ENCODE results near the gene LTBP2. TPM values are rescaled to one million over a fixed set of nuclear protein-coding genes. Genes with fewer than 3 reads are reported as not detected.

LTBP2 gene
- total and polyA plus RNA-seq, 2 of the 8 experiments (the other 6 are each of a cell fraction or from before 2014, with no cell fraction given): 0.48 to 0.89 TPM

- Histone ChIP-seq H2BK20ac (ENCODE audit: low read length) (no peak overlapping the region), H3K56ac (replicated peaks; ENCODE audit: insufficient read length, low read depth, low read length) (no peak overlapping the region), H3K23me2 (ENCODE audit: low read depth, low read length) (no peaks in the 10 kb centered on the region; the same call in 1 of the 2 replicates), H3K9ac (replicated peaks in 1 of 4; ENCODE audit: extremely low read depth in 1 of 4, low read depth in 3 of 4, low read length in 3 of 4) (no peak overlapping the region; a peak in 1 of 7 replicates), H4K91ac (replicated peaks; ENCODE audit: insufficient read length, low read length) (no peak overlapping the region), H3K4ac (replicated peaks; ENCODE audit: insufficient read length, low read depth, low read length) (no peak overlapping the region), H3K79me2 (ENCODE audit: control insufficient read depth in 1 of 2, insufficient read depth in 2 of 2, low read length in 2 of 2) (no peaks in the 10 kb centered on the region), H2AFZ (ENCODE audit: low read length) (no peak overlapping the region), H3K36me3 (ENCODE audit: control insufficient read depth in 2 of 4, insufficient read depth in 4 of 4, low read length in 3 of 4) (no peaks in the 10 kb centered on the region), H2AK5ac (ENCODE audit: low read depth, low read length) (no peak overlapping the region; the same call in 1 of the 2 replicates), H3K79me1 (ENCODE audit: low read depth, low read length) (no peaks in the 10 kb centered on the region), H4K20me1 (replicated peaks in 1 of 2; ENCODE audit: control insufficient read depth in 1 of 2, insufficient read depth in 2 of 2, low read length in 2 of 2) (no peaks in the 10 kb centered on the region), H4K5ac (ENCODE audit: insufficient read length, low read depth, low read length) (no peak overlapping the region), H3K23ac (ENCODE audit: insufficient read length) (no peak overlapping the region), H2BK15ac (ENCODE audit: low read length) (no peak overlapping the region), H3K18ac (ENCODE audit: extremely low read depth, low read length) (no peak overlapping the region), H3K4me2 (ENCODE audit: insufficient read depth in 1 of 2, low read depth in 2 of 2, low read length in 2 of 2) (no peak overlapping the region), H2BK5ac (ENCODE audit: low read depth, low read length) (peak overlapping the region; percentile 44; the same call in 1 of the 2 replicates), H3K14ac (ENCODE audit: insufficient read length) (no peak overlapping the region), H2BK120ac (replicated peaks; ENCODE audit: low read depth, low read length) (no peak overlapping the region), H3K27me3 (replicated peaks in 1 of 4; ENCODE audit: control insufficient read depth in 3 of 4, extremely low read depth in 1 of 4, insufficient read depth in 3 of 4, low read length in 3 of 4) (no peaks in the 10 kb centered on the region), H2BK12ac (ENCODE audit: low read depth, low read length) (peak overlapping the region; percentile 55; the same call in 1 of the 2 replicates), H3K27ac (ENCODE audit: low read depth, low read length) (no peak overlapping the region), H3K4me3 (ENCODE audit: extremely low read depth in 1 of 4, insufficient read depth in 2 of 4, low read depth in 3 of 4, low read length in 4 of 4) (no peak overlapping the region), H3K4me1 (replicated peaks in 1 of 4; ENCODE audit: control insufficient read depth in 3 of 4, insufficient read depth in 4 of 4, low read length in 3 of 4) (peaks cover 0 to 11% (median 4%) of the 10 kb centered on the region in 4 experiments; a peak in 5 of 7 replicates), H4K8ac (ENCODE audit: extremely low read depth, insufficient read depth, low read length) (peak overlapping the region; percentile 39; the same call in 1 of the 2 replicates), H3K9me3 (ENCODE audit: insufficient read depth in 2 of 2, low read depth in 1 of 2, low read length in 1 of 2) (no peaks in the 10 kb centered on the region)
- CTCF ChIA-PET (ENCODE audit: partially characterized antibody): interaction anchor here (0.6 to 8.7 kb wide), 8 partner anchors 10 to 258 kb away, joined by 3 to 87 read pairs (median 3); partner anchors contain the start of gene LTBP2
- no peak for FAIRE-seq
- POLR2A ChIA-PET (ENCODE audit: partially characterized antibody): interaction anchor here (1.0 to 5.5 kb wide), 3 partner anchors 10 to 31 kb away, joined by 4 to 26 read pairs (median 5); no protein-coding TSS in a partner anchor
- DNase-seq (ENCODE audit: low read depth in 1 of 2, low spot score in 2 of 2): no peak
- 78% methylated on average over 7 of the region's 7 CpGs; no CpG with 5 or more reads in 1 of the 2 experiments for WGBS, 2 experiments (ENCODE audit: extremely low coverage in 1 of 2, insufficient coverage in 1 of 2, insufficient read length in 1 of 2, insufficient replicate concordance in 2 of 2, low coverage in 1 of 2, low lambda C conversion rate in 2 of 2, missing lambda C conversion rate in 1 of 2)
- TF ChIP-seq POU5F1 (IDR thresholded peaks at IDR 0.05; ENCODE audit: low read depth, low read length): no peak
- TF ChIP-seq CBX8 (IDR thresholded peaks at IDR 0.05; ENCODE audit: borderline replicate concordance, low read depth, low read length): no peak
- no peak for TF ChIP-seq TAF1 (IDR thresholded peaks at IDR 0.05; ENCODE audit: low read depth, low read length)
- TF ChIP-seq MAX (IDR thresholded peaks at IDR 0.05): no peak
- no peak for TF ChIP-seq EGR1 (IDR thresholded peaks at IDR 0.05; ENCODE audit: borderline replicate concordance, low read depth, low read length)
- TF ChIP-seq RXRA (IDR thresholded peaks at IDR 0.05; ENCODE audit: insufficient read depth, low read depth, low read length): no peak
- TF ChIP-seq TCF12 (IDR thresholded peaks at IDR 0.05; ENCODE audit: low read depth, low read length): no peak
- no peak for TF ChIP-seq CTCF (IDR thresholded peaks at IDR 0.05; ENCODE audit: control extremely low read depth in 1 of 3, insufficient read depth in 1 of 3, low read depth in 1 of 3, low read length in 3 of 3)
- no peak for TF ChIP-seq HDAC2 (IDR thresholded peaks at IDR 0.05; ENCODE audit: borderline replicate concordance in 1 of 2, low read depth in 2 of 2, low read length in 2 of 2)
These were observed 35.8 kb upstream of the LTBP2 start for GRCh38 chr14:74647678-74648461.

All from H1 (cell line).